K562 (cell line): ENCODE measurements around the gene STT3B. TPM values are rescaled to one million over a fixed set of nuclear protein-coding genes. Genes with fewer than 3 reads are reported as not detected.

Experiments used
- ATAC-seq: fragments of 200-7000 bp; cut with Tn5 transposase; 3 replicates; pipeline ENCODE4 v1.9.1; 2020; ENCODE audit warnings: moderate library complexity
- BruUV-seq: library from RNA; stranded (reverse); fragments of 400-500 nt; replicated peaks from 2 replicates; lab custom pipeline; 2021; lab: Mats Ljungman, UMichigan
- CTCF ChIA-PET: fragments of 300-600 bp; formaldehyde crosslinking; extraction: SDS; loops from one replicate; lab custom pipeline; 2021; ENCODE audit warnings: low intra/inter-chr PET ratio; lab: Yijun Ruan, JAX
- POLR2A ChIA-PET: fragments of 300-600, 350-650 bp; sonication (Branson Sonifier 250); formaldehyde crosslinking; extraction: SDS; loops from one replicate; lab custom pipeline; 2021; ENCODE audit warnings: antibody characterized with exemption, inconsistent platforms; lab: Yijun Ruan, JAX
- DNase-seq, 4 experiments: peaks; one replicate each; pipeline versions ENCODE4 v3.0.0 to v3.0.0-alpha.2; 2011 to 2018; ENCODE audit warnings: low spot score in 3 of 4, mixed read lengths in 3 of 4; ENCODE audit errors: extremely low read depth in 1 of 4
- FAIRE-seq: peaks from 2 replicates; lab custom pipeline; 2011; peaks lifted over from hg19 to GRCh38; lab: Jason Lieb, UNC
- H2AFZ ChIP-seq: 2 replicates; pipeline ENCODE4 v1.6.0; 2011; ENCODE audit warnings: low read depth, low read length, control low read depth, inconsistent platforms
- H3K27ac ChIP-seq: fragments of 200-600 bp; 3 replicates; pipeline ENCODE4 v1.8.0; 2011; ENCODE audit warnings: low read depth, mild to moderate bottlenecking, control low read depth, inconsistent platforms, low read length, moderate library complexity, mixed read lengths; ENCODE audit errors: extremely low read depth
- H3K27me3 ChIP-seq, 2 experiments: fragments of 300-600 bp in 1 of 2; 2 replicates in 1 of 2; 3 replicates in 1 of 2; pipeline versions ENCODE4 v1.6.0 to v1.8.0; 2011; ENCODE audit warnings: inconsistent platforms in 2 of 2, low read length in 2 of 2, mild to moderate bottlenecking in 1 of 2, mixed read lengths in 1 of 2, moderate library complexity in 1 of 2; ENCODE audit not compliant: control insufficient read depth in 2 of 2, insufficient read depth in 2 of 2
- H3K36me3 ChIP-seq: fragments of 300-600 bp; 3 replicates; pipeline ENCODE4 v1.8.0; 2011; ENCODE audit warnings: mild to moderate bottlenecking, low read length, inconsistent platforms; ENCODE audit not compliant: control insufficient read depth, insufficient read depth
- H3K4me1 ChIP-seq, 2 experiments: fragments of 200-600 bp in 1 of 2; replicated peaks in 1 of 2; 2 replicates in 1 of 2; 3 replicates in 1 of 2; pipeline versions ENCODE4 v1.5.1 to v1.8.0; 2011; ENCODE audit warnings: inconsistent platforms in 2 of 2, low read length in 2 of 2, mild to moderate bottlenecking in 1 of 2, mixed read lengths in 1 of 2, moderate library complexity in 1 of 2; ENCODE audit not compliant: control insufficient read depth in 2 of 2, insufficient read depth in 2 of 2
- H3K4me2 ChIP-seq: 2 replicates; pipeline ENCODE4 v1.6.1; 2011; ENCODE audit warnings: low read length, control low read depth, inconsistent platforms, mixed read lengths; ENCODE audit not compliant: insufficient read depth
- H3K4me3 ChIP-seq: fragments of 200-600 bp; sonication (generic), shearing (Covaris generic); 2 replicates; pipeline ENCODE4 v1.5.1; 2016; ENCODE audit warnings: control low read depth, inconsistent platforms
- H3K79me2 ChIP-seq: fragments of 200-600 bp; 3 replicates; pipeline ENCODE4 v1.8.0; 2011; ENCODE audit warnings: low read length, inconsistent platforms; ENCODE audit not compliant: control insufficient read depth, insufficient read depth
- H3K9ac ChIP-seq, 2 experiments: 2 replicates each; pipeline versions ENCODE4 v1.6.0 to v1.6.1; 2011; ENCODE audit warnings: low read depth in 2 of 2, low read length in 2 of 2, control low read depth in 1 of 2, inconsistent platforms in 1 of 2, mild to moderate bottlenecking in 1 of 2, mixed read lengths in 1 of 2; ENCODE audit not compliant: insufficient read depth in 1 of 2
- H3K9me1 ChIP-seq: one replicate; pipeline ENCODE4 v1.6.0; 2011; ENCODE audit warnings: inconsistent platforms, mild to moderate bottlenecking, low read length, moderate library complexity; ENCODE audit not compliant: control insufficient read depth, insufficient read depth
- H3K9me3 ChIP-seq: replicated peaks from 2 replicates; pipeline ENCODE4 v1.5.1; 2011; ENCODE audit warnings: low read depth, low read length, inconsistent platforms; ENCODE audit not compliant: control insufficient read depth, insufficient read depth
- H4K20me1 ChIP-seq: replicated peaks from 2 replicates; pipeline ENCODE4 v1.6.1; 2011; ENCODE audit warnings: low read length, inconsistent platforms, mixed read lengths; ENCODE audit not compliant: control insufficient read depth, insufficient read depth
- BCOR ChIP-seq: fragments of 450-650 bp; IDR thresholded peaks from 2 replicates; pipeline ENCODE4 v1.6.1; 2016
- SIX5 ChIP-seq, 2 experiments: IDR thresholded peaks; 2 replicates each; pipeline ENCODE4 v1.6.1; 2011; ENCODE audit warnings: low read length in 2 of 2, borderline replicate concordance in 1 of 2, low read depth in 1 of 2, mild to moderate bottlenecking in 1 of 2, moderate library complexity in 1 of 2; ENCODE audit not compliant: insufficient read depth in 1 of 2
- ZNF282 ChIP-seq: sonication (generic); formaldehyde crosslinking; IDR thresholded peaks from 2 replicates; pipeline ENCODE4 v1.8.1; 2023; ENCODE audit warnings: missing genetic modification reagents
- WGBS: fragments of 100-300 bp; shearing (Covaris generic); methylation state at CpG from one replicate; pipeline ENCODE4 v1.1.6; 2016; ENCODE audit warnings: low coverage, mixed read lengths; ENCODE audit not compliant: insufficient coverage; ENCODE audit errors: missing lambda C conversion rate; 5-methylcytosine and 5-hydroxymethylcytosine counted together
- in situ Hi-C: fragments of 300-500 bp; cut with MboI; formaldehyde crosslinking; loops from 4 replicates; pipeline ENCODE4 v1.15.0; 2018; ENCODE audit warnings: inconsistent platforms, mixed read lengths
- intact Hi-C: fragments of 100-400 bp; cut with micrococcal nuclease; formaldehyde crosslinking; loops from 2 replicates; pipeline ENCODE4 v1.14.2; 2022
- polyA plus RNA-seq, 8 experiments: library from polyadenylated mRNA; depleted of rRNA in 4 of 8; stranded (reverse) in 5 of 8; unstranded in 3 of 8; fragments of >200 nt; fragmentation: Nextera tagmentation in 2 of 8; fragmentation: Illumina TruSeq in 1 of 8; extraction: Ambion mirVana in 2 of 8; extraction: Trizol in 1 of 8; gene quantifications; 2 replicates each; pipeline versions ENCODE4 v1.2.1 to v1.2.3, GENCODE V29; 2011 to 2014; ENCODE audit warnings: inconsistent platforms in 1 of 8, missing spikeins in 1 of 8
- total RNA-seq, 7 experiments: library from RNA; depleted of rRNA in 6 of 7; stranded (reverse); fragments of >200 nt in 6 of 7; fragmentation: Illumina TruSeq in 2 of 7; extraction: Trizol in 2 of 7; gene quantifications; 2 replicates each; pipeline versions ENCODE4 v1.2.1 to v1.2.3, GENCODE V29; 2011 to 2021; ENCODE audit warnings: low replicate concordance in 1 of 7
- TF ChIP-seq, protein P1 (sequence below): fragments of 450-650 bp; formaldehyde crosslinking; IDR thresholded peaks from 2 replicates; pipeline ENCODE4 v1.4.0; 2022; ENCODE audit warnings: mild to moderate bottlenecking, moderate library complexity
- TF ChIP-seq, protein P2 (sequence below): fragments of 450-650 bp; IDR thresholded peaks from 2 replicates; pipeline ENCODE4 v1.6.1; 2016; ENCODE audit warnings: mild to moderate bottlenecking
- TF ChIP-seq, protein P3 (sequence below): fragments of 450-650 bp; IDR thresholded peaks from 2 replicates; pipeline ENCODE4 v1.7.1; 2018; ENCODE audit warnings: mild to moderate bottlenecking, low read depth; ENCODE audit not compliant: partially characterized antibody
- TF ChIP-seq, protein P4 (sequence below), 2 experiments: fragments of 450-650 bp in 1 of 2; IDR thresholded peaks; 2 replicates each; pipeline ENCODE4 v1.6.1; 2011 to 2017; ENCODE audit warnings: low read depth in 2 of 2, antibody characterized with exemption in 1 of 2, borderline replicate concordance in 1 of 2, low read length in 1 of 2, mild to moderate bottlenecking in 1 of 2, mixed read lengths in 1 of 2; ENCODE audit not compliant: control insufficient read depth in 1 of 2
- TF ChIP-seq, protein P5 (sequence below): IDR thresholded peaks from 3 replicates; pipeline ENCODE4 v1.6.1; 2011; ENCODE audit warnings: borderline replicate concordance, mild to moderate bottlenecking, moderate library complexity; ENCODE audit not compliant: insufficient read length; ENCODE audit errors: extremely low read depth

The STT3B gene
- total and polyA plus RNA-seq, 9 of the 15 experiments (the other 6 are each of a cell fraction or from before 2014, with no cell fraction given), result 22.4 to 147 (median 100) TPM

DNA sequence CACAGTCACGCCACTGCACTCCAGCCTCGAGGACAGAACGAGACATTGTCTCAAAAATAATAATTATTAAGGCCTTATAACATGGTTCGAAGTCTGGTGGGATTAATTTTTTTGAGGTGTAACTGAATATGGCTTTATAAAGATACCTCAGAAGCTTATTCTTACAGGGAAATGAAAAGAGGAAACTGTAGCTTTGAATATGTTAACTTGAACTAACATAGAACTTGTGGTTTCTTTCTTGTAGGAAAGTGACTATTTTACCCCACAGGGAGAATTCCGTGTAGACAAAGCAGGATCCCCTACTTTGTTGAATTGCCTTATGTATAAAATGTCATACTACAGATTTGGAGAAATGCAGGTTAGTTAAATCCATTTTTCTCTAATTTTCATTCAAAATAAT lies 96.3 kb downstream of the STT3B start:
- H3K79me2 ChIP-seq, result no peaks in the 10 kb centered on the region
- H3K4me2 ChIP-seq, result no peak overlapping the region
- no peak for ATAC-seq
- no peak overlapping the region for H3K4me3 ChIP-seq
- ChIA-PET CTCF (no interaction called here), POLR2A (no interaction called here)
- no peaks in the 10 kb centered on the region for H3K27me3 ChIP-seq
- H3K9ac ChIP-seq, result no peak overlapping the region
- BruUV-seq, result no TSS peak
- 93% methylated on average over 5 of the region's 5 CpGs for WGBS
- DNase-seq, result no peak
- H2AFZ ChIP-seq, result no peak overlapping the region
- no peaks in the 10 kb centered on the region for H3K9me3 ChIP-seq
- in situ Hi-C loops (no loop called here), intact Hi-C loops (no loop called here)
- FAIRE-seq, result no peak
- H3K9me1 ChIP-seq, result no peaks in the 10 kb centered on the region
- no peaks in the 10 kb centered on the region for H4K20me1 ChIP-seq
- no peak overlapping the region for H3K27ac ChIP-seq
- H3K4me1 ChIP-seq, result no peaks in the 10 kb centered on the region
- peaks cover 83% of the 10 kb centered on the region for H3K36me3 ChIP-seq
- no peak for TF ChIP-seq BCOR
- TF ChIP-seq, protein P1, sequence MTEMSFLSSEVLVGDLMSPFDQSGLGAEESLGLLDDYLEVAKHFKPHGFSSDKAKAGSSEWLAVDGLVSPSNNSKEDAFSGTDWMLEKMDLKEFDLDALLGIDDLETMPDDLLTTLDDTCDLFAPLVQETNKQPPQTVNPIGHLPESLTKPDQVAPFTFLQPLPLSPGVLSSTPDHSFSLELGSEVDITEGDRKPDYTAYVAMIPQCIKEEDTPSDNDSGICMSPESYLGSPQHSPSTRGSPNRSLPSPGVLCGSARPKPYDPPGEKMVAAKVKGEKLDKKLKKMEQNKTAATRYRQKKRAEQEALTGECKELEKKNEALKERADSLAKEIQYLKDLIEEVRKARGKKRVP (CRISPR knock-in tag), result no peak
- no peak for TF ChIP-seq ZNF282
- TF ChIP-seq SIX5 (IDR thresholded peaks at IDR 0.05; ENCODE audit: borderline replicate concordance in 1 of 2, insufficient read depth in 1 of 2, low read depth in 1 of 2, low read length in 2 of 2), result no peak
- TF ChIP-seq, protein P2, sequence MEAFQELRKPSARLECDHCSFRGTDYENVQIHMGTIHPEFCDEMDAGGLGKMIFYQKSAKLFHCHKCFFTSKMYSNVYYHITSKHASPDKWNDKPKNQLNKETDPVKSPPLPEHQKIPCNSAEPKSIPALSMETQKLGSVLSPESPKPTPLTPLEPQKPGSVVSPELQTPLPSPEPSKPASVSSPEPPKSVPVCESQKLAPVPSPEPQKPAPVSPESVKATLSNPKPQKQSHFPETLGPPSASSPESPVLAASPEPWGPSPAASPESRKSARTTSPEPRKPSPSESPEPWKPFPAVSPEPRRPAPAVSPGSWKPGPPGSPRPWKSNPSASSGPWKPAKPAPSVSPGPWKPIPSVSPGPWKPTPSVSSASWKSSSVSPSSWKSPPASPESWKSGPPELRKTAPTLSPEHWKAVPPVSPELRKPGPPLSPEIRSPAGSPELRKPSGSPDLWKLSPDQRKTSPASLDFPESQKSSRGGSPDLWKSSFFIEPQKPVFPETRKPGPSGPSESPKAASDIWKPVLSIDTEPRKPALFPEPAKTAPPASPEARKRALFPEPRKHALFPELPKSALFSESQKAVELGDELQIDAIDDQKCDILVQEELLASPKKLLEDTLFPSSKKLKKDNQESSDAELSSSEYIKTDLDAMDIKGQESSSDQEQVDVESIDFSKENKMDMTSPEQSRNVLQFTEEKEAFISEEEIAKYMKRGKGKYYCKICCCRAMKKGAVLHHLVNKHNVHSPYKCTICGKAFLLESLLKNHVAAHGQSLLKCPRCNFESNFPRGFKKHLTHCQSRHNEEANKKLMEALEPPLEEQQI, result no peak
- TF ChIP-seq, protein P3, sequence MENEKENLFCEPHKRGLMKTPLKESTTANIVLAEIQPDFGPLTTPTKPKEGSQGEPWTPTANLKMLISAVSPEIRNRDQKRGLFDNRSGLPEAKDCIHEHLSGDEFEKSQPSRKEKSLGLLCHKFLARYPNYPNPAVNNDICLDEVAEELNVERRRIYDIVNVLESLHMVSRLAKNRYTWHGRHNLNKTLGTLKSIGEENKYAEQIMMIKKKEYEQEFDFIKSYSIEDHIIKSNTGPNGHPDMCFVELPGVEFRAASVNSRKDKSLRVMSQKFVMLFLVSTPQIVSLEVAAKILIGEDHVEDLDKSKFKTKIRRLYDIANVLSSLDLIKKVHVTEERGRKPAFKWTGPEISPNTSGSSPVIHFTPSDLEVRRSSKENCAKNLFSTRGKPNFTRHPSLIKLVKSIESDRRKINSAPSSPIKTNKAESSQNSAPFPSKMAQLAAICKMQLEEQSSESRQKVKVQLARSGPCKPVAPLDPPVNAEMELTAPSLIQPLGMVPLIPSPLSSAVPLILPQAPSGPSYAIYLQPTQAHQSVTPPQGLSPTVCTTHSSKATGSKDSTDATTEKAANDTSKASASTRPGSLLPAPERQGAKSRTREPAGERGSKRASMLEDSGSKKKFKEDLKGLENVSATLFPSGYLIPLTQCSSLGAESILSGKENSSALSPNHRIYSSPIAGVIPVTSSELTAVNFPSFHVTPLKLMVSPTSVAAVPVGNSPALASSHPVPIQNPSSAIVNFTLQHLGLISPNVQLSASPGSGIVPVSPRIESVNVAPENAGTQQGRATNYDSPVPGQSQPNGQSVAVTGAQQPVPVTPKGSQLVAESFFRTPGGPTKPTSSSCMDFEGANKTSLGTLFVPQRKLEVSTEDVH, result no peak
- TF ChIP-seq, protein P4, sequence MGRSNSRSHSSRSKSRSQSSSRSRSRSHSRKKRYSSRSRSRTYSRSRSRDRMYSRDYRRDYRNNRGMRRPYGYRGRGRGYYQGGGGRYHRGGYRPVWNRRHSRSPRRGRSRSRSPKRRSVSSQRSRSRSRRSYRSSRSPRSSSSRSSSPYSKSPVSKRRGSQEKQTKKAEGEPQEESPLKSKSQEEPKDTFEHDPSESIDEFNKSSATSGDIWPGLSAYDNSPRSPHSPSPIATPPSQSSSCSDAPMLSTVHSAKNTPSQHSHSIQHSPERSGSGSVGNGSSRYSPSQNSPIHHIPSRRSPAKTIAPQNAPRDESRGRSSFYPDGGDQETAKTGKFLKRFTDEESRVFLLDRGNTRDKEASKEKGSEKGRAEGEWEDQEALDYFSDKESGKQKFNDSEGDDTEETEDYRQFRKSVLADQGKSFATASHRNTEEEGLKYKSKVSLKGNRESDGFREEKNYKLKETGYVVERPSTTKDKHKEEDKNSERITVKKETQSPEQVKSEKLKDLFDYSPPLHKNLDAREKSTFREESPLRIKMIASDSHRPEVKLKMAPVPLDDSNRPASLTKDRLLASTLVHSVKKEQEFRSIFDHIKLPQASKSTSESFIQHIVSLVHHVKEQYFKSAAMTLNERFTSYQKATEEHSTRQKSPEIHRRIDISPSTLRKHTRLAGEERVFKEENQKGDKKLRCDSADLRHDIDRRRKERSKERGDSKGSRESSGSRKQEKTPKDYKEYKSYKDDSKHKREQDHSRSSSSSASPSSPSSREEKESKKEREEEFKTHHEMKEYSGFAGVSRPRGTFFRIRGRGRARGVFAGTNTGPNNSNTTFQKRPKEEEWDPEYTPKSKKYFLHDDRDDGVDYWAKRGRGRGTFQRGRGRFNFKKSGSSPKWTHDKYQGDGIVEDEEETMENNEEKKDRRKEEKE (IDR thresholded peaks at IDR 0.05; ENCODE audit: borderline replicate concordance in 1 of 2, control insufficient read depth in 1 of 2, low read depth in 2 of 2, low read length in 1 of 2), result no peak
- TF ChIP-seq, protein P5, sequence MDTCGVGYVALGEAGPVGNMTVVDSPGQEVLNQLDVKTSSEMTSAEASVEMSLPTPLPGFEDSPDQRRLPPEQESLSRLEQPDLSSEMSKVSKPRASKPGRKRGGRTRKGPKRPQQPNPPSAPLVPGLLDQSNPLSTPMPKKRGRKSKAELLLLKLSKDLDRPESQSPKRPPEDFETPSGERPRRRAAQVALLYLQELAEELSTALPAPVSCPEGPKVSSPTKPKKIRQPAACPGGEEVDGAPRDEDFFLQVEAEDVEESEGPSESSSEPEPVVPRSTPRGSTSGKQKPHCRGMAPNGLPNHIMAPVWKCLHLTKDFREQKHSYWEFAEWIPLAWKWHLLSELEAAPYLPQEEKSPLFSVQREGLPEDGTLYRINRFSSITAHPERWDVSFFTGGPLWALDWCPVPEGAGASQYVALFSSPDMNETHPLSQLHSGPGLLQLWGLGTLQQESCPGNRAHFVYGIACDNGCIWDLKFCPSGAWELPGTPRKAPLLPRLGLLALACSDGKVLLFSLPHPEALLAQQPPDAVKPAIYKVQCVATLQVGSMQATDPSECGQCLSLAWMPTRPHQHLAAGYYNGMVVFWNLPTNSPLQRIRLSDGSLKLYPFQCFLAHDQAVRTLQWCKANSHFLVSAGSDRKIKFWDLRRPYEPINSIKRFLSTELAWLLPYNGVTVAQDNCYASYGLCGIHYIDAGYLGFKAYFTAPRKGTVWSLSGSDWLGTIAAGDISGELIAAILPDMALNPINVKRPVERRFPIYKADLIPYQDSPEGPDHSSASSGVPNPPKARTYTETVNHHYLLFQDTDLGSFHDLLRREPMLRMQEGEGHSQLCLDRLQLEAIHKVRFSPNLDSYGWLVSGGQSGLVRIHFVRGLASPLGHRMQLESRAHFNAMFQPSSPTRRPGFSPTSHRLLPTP, result no peak
